ENCODE results near the gene PPFIA1. TPM values are rescaled to one million over a fixed set of nuclear protein-coding genes. Genes with fewer than 3 reads are reported as not detected.

Gene PPFIA1
- total and polyA plus RNA-seq, 2 of the 13 experiments (the other 11 are each of a cell fraction or from before 2014, with no cell fraction given) = 29.9 to 45.2 TPM

DNA sequence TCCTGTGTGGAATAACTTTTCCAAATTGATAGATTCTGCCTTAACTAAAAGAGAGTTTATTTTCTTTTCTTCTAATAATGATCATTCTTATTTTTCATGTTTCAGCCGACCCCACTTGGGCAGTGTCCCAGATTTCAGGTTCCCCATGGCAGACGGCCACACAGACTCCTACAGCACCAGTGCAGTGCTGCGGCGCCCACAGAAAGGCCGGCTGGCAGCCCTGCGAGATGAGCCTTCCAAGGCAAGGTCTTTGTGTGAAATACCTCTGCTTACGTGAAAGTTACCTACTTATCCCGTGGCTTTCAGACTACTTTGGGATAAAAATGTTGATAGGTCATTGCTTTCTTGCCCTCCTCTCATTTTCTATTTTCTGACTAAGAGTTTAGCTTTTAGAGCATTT, 68.6 kb downstream of the PPFIA1 start:
- no peak overlapping the region for H3K4me2 ChIP-seq (ENCODE audit: low read depth, low read length)
- H3K4me3 ChIP-seq (replicated peaks in 1 of 3; ENCODE audit: insufficient read depth in 1 of 3, low read depth in 2 of 3, low read length in 3 of 3) = no peak overlapping the region
- FAIRE-seq (no peak), ATAC-seq (no peak), DNase-seq (ENCODE audit: low spot score) (no peak)
- peaks cover 31 to 71% of the 10 kb centered on the region in 2 experiments for H3K36me3 ChIP-seq (replicated peaks in 1 of 2; ENCODE audit: control insufficient read depth in 1 of 2, insufficient read depth in 2 of 2, low read length in 2 of 2)
- intact Hi-C loops (cut with micrococcal nuclease; ENCODE audit: unreplicated experiment) (no loop called here), in situ Hi-C loops (cut with HindIII; ENCODE audit: extremely low pct_ligation_motif_present, low pct_unique_long_range_greater_than_20kb) (no loop called here)
- no TSS peak for BruUV-seq (replicated peaks)
- H3K27me3 ChIP-seq (ENCODE audit: control insufficient read depth in 1 of 2, insufficient read depth in 2 of 2, low read length in 2 of 2) = no peaks in the 10 kb centered on the region
- WGBS (ENCODE audit: low lambda C conversion rate) = 98% methylated on average over 8 of the region's 8 CpGs
- H3K79me2 ChIP-seq (ENCODE audit: insufficient read depth, low read length) = no peaks in the 10 kb centered on the region
- no peak overlapping the region for H2AFZ ChIP-seq (ENCODE audit: low read length)
- no peaks in the 10 kb centered on the region for H3K9me3 ChIP-seq (ENCODE audit: low read length)
- H3K9ac ChIP-seq (ENCODE audit: insufficient read depth, low read depth, low read length) = no peak overlapping the region
- ChIA-PET POLR2A (no interaction called here), CTCF (ENCODE audit: low intra/inter-chr PET ratio, low total read pairs) (no interaction called here)
- no peaks in the 10 kb centered on the region for H3K4me1 ChIP-seq (ENCODE audit: insufficient read depth, low read length)
- TF ChIP-seq NCOA1 (CRISPR knock-in tag; IDR thresholded peaks at IDR 0.05) = no peak
- no peak for TF ChIP-seq KLF12 (CRISPR knock-in tag; IDR thresholded peaks at IDR 0.05; ENCODE audit: borderline replicate concordance)
- TF ChIP-seq KAT2B (IDR thresholded peaks at IDR 0.05; ENCODE audit: borderline replicate concordance, low read depth, low read length) = no peak
- no peaks in the 10 kb centered on the region for H4K20me1 ChIP-seq (ENCODE audit: insufficient read depth, low read length)
- H3K27ac ChIP-seq (ENCODE audit: extremely low read length, insufficient read depth, low read length) = no peak overlapping the region

DNA sequence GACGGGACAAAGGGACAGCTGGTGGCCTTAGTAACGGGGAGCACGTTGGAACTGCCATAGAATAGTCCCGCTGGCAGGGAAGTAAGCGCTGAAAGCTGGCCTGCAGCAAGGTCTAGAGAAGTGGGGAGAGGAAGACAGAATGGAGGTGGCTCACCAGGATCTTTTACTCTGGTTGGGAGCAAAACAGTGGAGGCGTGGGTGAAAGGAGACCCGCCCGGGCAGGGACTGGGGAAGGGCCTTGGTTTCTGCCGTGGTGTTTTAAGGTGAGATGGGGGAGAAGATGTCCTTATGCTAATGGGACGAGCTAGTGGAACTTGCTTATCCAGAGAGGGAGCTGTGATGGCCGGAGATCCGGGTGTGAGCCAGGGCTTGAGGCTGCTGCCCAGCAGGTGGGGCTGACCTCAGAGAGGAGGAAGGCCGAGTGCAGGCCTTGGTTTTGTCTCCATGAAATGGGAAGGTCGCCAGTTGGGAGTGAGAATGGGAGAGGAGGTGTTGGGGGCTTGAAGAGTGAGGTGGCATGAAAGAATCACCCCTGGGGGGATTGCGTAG, 71.5 kb downstream of the PPFIA1 start:
- in situ Hi-C loops (cut with HindIII; ENCODE audit: extremely low pct_ligation_motif_present, low pct_unique_long_range_greater_than_20kb) (no loop called here), intact Hi-C loops (cut with micrococcal nuclease; ENCODE audit: unreplicated experiment) (no loop called here)
- no peak overlapping the region for H2AFZ ChIP-seq (ENCODE audit: low read length)
- H3K27me3 ChIP-seq (ENCODE audit: control insufficient read depth in 1 of 2, insufficient read depth in 2 of 2, low read length in 2 of 2) = no peaks in the 10 kb centered on the region
- ATAC-seq (peak; percentile 32; the same call in 1 of the 3 replicates), FAIRE-seq (no peak), DNase-seq (ENCODE audit: low spot score) (no peak)
- POLR2A ChIA-PET = no interaction called here
- H3K79me2 ChIP-seq (ENCODE audit: insufficient read depth, low read length) = no peaks in the 10 kb centered on the region
- no TSS peak for BruUV-seq (replicated peaks)
- H3K27ac ChIP-seq (ENCODE audit: extremely low read length, insufficient read depth, low read length) = no peak overlapping the region
- 96% methylated on average over 15 of the region's 15 CpGs for WGBS (ENCODE audit: low lambda C conversion rate)
- peaks cover 25 to 64% of the 10 kb centered on the region in 2 experiments for H3K36me3 ChIP-seq (replicated peaks in 1 of 2; ENCODE audit: control insufficient read depth in 1 of 2, insufficient read depth in 2 of 2, low read length in 2 of 2)
- no peak for TF ChIP-seq ZNF136 (CRISPR knock-in tag; IDR thresholded peaks at IDR 0.05; ENCODE audit: low read depth)
- H3K9me3 ChIP-seq (ENCODE audit: low read length) = no peaks in the 10 kb centered on the region
- H4K20me1 ChIP-seq (ENCODE audit: insufficient read depth, low read length) = no peaks in the 10 kb centered on the region
- H3K4me2 ChIP-seq (ENCODE audit: low read depth, low read length) = no peak overlapping the region
- H3K4me3 ChIP-seq (replicated peaks in 1 of 3; ENCODE audit: insufficient read depth in 1 of 3, low read depth in 2 of 3, low read length in 3 of 3) = no peak overlapping the region
- CTCF ChIA-PET (ENCODE audit: low intra/inter-chr PET ratio, low total read pairs) = no interaction called here
- no peaks in the 10 kb centered on the region for H3K4me1 ChIP-seq (ENCODE audit: insufficient read depth, low read length)
- H3K9ac ChIP-seq (ENCODE audit: insufficient read depth, low read depth, low read length) = no peak overlapping the region

Measured in HepG2 (cell line).